GM12891 (cell line): ENCODE measurements around the gene TAS1R3.
A peak's percentile ranks its signal among the peaks of the same experiment; 100 is the strongest.

ENCODE experiments used
- DNase-seq: peaks from one replicate; pipeline ENCODE4 v3.0.0; 2011; ENCODE audit warnings: low spot score; ENCODE audit not compliant: insufficient read length
- FAIRE-seq: peaks from 2 replicates; lab custom pipeline; 2011; peaks lifted over from hg19 to GRCh38; lab: Jason Lieb, UNC
- PAX5 ChIP-seq: IDR thresholded peaks from 2 replicates; pipeline ENCODE4 v1.6.1; 2011; ENCODE audit warnings: low read length, moderate library complexity, mild to moderate bottlenecking; ENCODE audit not compliant: insufficient read depth, severe bottlenecking
- POLR2A ChIP-seq: IDR thresholded peaks from 2 replicates; pipeline ENCODE4 v1.6.1; 2011; ENCODE audit warnings: low read depth, low read length, control low read depth
- POLR2AphosphoS5 ChIP-seq: IDR thresholded peaks from 2 replicates; pipeline ENCODE4 v1.6.1; 2011; ENCODE audit warnings: low read depth, low read length, control low read depth
- POU2F2 ChIP-seq: IDR thresholded peaks from 2 replicates; pipeline ENCODE4 v1.6.1; 2011; ENCODE audit warnings: low read depth, mild to moderate bottlenecking, control low read depth, low read length, moderate library complexity
- SPI1 ChIP-seq: IDR thresholded peaks from 2 replicates; pipeline ENCODE4 v1.6.1; 2011; ENCODE audit warnings: low read depth, low read length, control low read depth
- TAF1 ChIP-seq: IDR thresholded peaks from 2 replicates; pipeline ENCODE4 v1.6.1; 2011; ENCODE audit warnings: low read depth, low read length, control low read depth

TAS1R3 gene

GRCh38 chr1:1353389-1354151 is 22.5 kb downstream of the TAS1R3 start:
- FAIRE-seq (no peak), DNase-seq (no peak)
- no peak for TF ChIP-seq POLR2AphosphoS5
- TF ChIP-seq POU2F2, result no peak
- no peak for TF ChIP-seq SPI1
- no peak for TF ChIP-seq POLR2A
- no peak for TF ChIP-seq PAX5
- no peak for TF ChIP-seq TAF1

DNA sequence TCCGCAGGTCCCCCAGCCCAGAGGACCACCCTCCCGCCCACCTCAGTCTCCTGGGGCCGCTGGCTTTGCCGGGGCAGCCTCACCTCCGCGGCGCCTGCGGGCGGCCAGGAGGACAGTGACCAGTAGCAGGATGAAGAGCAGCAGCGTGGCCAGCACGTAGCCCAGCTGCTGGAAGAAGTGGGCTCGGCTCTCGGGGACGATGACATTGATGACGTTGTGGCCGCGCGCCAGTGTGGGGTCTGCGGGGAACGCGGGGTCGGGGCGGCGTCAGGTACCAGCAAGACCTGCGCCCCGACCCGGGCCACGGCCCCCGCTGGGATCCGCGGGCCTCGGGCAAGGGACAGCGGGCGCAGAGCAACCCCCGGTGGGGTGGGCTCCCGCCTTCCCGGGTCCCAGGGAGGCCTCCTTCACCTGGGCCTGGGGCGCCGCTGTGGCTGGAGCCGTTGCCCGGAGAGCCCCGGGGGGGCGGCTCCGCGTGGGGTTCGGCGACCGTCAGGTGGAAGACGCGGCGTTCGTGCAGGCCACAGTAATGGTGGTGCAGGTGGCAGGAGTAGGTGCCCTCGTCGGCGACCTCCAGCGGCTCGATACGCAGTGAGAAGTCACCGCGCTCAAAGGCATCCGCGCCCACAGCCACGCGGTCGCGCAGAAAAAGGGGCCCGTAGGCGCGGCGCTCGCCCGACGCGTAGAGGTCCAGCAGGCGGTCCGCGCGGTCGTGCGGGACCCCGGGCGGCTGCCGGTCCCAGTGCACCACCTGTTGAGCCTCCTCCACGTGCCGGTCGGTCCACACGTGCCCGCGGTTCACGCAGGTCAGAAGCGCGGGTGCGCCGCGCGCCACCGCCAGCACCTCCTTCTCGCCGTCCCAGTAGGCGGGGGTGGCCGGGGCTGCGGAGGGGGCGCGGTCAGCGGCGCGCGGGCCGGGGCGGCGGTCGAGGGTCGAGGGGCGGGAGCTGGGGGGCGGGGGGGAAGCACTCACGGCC is 23.5 kb downstream of the TAS1R3 start:
- no peak for TF ChIP-seq POLR2AphosphoS5
- no peak for TF ChIP-seq SPI1
- no peak for TF ChIP-seq POU2F2
- no peak for TF ChIP-seq PAX5
- no peak for TF ChIP-seq POLR2A
- TF ChIP-seq TAF1, result no peak
- DNase-seq (no peak), FAIRE-seq (no peak)

DNA sequence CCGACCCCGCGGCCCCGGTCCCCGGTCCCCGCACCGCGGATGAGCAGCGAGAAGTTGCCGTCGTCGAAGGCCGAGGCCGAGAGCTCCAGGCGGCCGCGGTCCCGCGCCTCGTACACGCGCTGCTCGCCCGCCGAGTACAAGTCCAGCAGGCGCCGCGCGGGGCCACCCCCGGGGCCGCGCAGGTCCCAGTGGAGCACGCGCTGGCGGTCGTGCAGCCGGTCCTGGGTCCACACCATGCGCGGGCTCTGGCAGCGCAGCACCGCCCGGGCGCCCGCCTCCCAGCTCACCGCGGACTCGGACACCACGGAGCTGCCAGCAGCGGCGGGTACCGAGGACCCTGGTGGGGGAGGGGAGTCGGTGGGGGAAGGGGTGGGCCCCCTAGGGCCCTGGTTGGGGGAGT is 24.3 kb downstream of the TAS1R3 start:
- TF ChIP-seq POU2F2 (no peak), POLR2AphosphoS5 (no peak), SPI1 (no peak), PAX5 (no peak)
- no peak for DNase-seq
- no peak for FAIRE-seq

DNA sequence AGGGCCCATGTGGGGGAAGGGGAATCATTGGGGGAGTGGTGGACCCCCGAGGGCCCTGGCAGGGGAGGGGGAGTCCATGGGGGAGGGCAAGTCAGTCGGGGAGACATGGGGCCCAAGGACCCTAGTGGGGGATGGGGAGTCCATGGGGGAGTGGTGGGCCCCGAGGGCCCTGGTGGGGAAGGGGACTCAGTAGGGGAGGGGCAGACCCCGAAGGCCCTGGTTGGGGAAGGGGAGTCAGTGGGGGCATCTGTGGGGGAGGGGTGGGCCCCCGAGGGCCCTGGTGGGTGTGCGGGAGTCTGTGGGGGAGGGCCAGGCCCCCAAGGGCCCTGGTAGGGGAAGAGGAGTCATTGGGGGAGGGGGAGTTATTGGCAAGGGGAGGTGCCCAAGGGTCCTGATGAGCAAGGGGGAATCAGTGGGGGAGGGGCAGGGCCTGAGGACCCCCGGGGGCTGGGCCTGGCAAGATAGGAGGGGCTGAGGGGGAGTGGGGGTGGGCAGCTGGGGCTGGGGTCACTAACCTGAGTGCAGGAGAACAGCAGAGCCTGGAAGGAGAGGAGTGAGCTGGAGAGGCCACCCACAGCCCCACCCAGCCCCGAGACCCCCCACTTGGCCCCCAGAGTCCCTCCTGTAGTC is 25.2 kb downstream of the TAS1R3 start:
- DNase-seq, result no peak
- no peak for FAIRE-seq
- TF ChIP-seq TAF1, result no peak

GRCh38 chr1:1356796-1357401 is 25.8 kb downstream of the TAS1R3 start:
- FAIRE-seq (no peak), DNase-seq (no peak)
- TF ChIP-seq PAX5, result no peak
- TF ChIP-seq SPI1, result no peak
- no peak for TF ChIP-seq TAF1
- no peak for TF ChIP-seq POU2F2
- TF ChIP-seq POLR2A, result no peak
- no peak for TF ChIP-seq POLR2AphosphoS5

DNA sequence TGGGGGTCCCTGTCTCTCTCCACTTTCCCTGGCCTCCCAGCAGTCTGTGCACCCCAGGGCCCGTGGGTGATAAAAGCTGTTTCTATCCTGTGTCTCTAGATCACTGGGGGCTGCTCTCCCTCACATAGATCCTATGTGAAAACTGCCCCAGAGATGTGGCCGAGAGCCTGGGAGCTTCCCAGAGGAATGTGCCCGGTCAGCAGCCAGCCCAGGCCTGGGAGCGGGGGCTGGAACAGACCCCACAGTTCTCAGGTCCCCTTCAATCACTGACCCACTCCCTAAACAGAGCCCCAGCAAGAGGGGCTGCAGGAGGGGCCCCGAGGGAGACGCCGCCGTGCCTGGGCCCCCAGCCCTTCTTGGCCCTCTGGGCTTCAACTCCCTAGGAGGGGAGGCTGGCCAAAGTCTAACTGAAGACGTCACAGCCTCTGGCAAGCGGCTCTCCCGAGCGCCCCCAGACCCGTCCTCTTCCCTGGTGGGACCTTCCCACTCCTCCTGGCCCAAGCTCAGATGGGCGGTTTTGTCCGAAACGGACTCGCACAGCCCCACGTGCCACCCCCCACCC is 26.9 kb downstream of the TAS1R3 start:
- no peak for DNase-seq
- FAIRE-seq, result no peak
- no peak for TF ChIP-seq TAF1
- no peak for TF ChIP-seq POLR2A
- TF ChIP-seq POU2F2, result no peak
- no peak for TF ChIP-seq POLR2AphosphoS5
- no peak for TF ChIP-seq PAX5
- TF ChIP-seq SPI1, result no peak

GRCh38 chr1:1358433-1359271 is 27.6 kb downstream of the TAS1R3 start, which contains the start of gene MXRA8:
Gene MXRA8 (minus strand): TSS chr1:1358555. CDS start chr1:1358504, 51 bp downstream.
- no peak for TF ChIP-seq POLR2A
- no peak for TF ChIP-seq PAX5
- TF ChIP-seq TAF1, result no peak
- TF ChIP-seq SPI1, result no peak
- TF ChIP-seq POLR2AphosphoS5, result no peak
- no peak for TF ChIP-seq POU2F2
- FAIRE-seq, result no peak
- no peak for DNase-seq

DNA sequence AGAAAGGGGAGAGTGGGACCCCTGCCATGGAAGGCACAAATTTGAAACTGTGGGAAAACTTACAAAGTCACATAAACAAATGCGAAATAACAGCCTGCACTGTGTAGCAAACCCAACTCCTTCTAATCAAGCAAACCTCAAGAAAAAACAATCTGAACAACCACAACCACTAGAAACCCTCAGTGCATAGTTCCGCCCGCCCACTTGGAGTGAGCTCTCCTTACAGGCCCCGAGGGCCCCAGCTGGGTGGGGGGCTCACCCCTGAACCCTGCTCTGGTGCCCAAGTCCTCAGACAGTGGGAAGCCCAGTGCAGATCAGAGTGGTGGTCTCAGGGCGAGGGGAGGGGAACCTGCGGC is 28.2 kb downstream of the TAS1R3 start:
- no peak for FAIRE-seq
- DNase-seq, result no peak
- no peak for TF ChIP-seq POU2F2
- no peak for TF ChIP-seq POLR2AphosphoS5
- no peak for TF ChIP-seq TAF1
- TF ChIP-seq PAX5, result peak; percentile 59
